Liver (tissue), 3 donors: Measurements from ENCODE around the gene MAP10.

Source experiments
- FOXA1 ChIP-seq: IDR thresholded peaks from 2 replicates; pipeline ENCODE4 v1.6.1; 2016; ENCODE audit warnings: antibody characterized with exemption
- NR2F2 ChIP-seq: IDR thresholded peaks from 2 replicates; pipeline ENCODE4 v1.6.1; 2016; ENCODE audit warnings: antibody characterized with exemption
- RAD21 ChIP-seq, 2 donors: IDR thresholded peaks; 2 replicates each; pipeline ENCODE4 v1.6.1; 2016; ENCODE audit warnings: antibody characterized with exemption in 2 of 2, mild to moderate bottlenecking in 2 of 2
- RXRA ChIP-seq, 2 donors: IDR thresholded peaks; 2 replicates each; pipeline ENCODE4 v1.6.1; 2017 to 2018; ENCODE audit warnings: antibody characterized with exemption in 2 of 2, mild to moderate bottlenecking in 1 of 2
- TAF1 ChIP-seq: conservative IDR thresholded peaks from 2 replicates; pipeline ENCODE4 v1.6.1; 2016; ENCODE audit warnings: antibody characterized with exemption, mild to moderate bottlenecking
- YY1 ChIP-seq: IDR thresholded peaks from 2 replicates; pipeline ENCODE4 v1.6.1; 2016; ENCODE audit warnings: antibody characterized with exemption, mild to moderate bottlenecking
- TF ChIP-seq, protein P1 (sequence below): fragments of 150-350 bp; IDR thresholded peaks from 2 replicates; pipeline ENCODE4 v1.5.1; 2017; ENCODE audit warnings: improper control_type of control experiment, low read depth, low read length; ENCODE audit not compliant: missing input control
- donor health status: healthy.
- donor health status: healthy.

DNA sequence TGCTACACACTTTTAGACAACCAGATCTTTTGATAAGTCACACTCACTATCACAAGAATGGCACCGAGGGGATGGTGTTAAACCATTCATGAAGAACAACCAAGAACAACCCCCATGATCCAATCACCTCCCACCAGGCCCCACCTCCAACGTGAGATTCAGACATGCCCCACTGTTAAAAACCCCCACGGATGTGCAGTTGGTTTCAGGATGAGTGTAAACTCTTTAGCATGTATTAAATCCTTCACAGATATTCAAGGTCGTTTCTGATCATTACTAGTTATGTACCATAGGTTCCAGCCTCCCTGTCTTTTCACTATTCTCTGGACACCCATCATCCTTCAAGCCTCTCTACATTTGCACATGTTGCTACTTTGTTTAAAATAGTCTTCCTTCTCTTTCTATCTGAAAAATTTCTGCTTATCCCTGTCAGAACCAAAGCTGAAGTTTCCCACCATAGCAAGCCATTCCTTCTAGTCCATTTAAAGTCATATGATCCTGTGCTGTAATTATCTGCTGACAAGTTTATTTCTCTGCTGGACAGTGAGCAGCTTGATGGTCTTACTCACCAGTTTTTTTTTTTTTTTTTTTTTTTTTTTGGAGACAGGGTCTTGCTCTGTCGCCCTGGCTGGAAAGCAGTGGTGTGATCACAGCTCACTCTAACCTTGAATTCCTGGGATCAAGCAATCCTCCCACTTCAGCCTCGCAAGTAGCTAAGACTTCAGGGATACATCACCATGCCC is 36.8 kb downstream of the MAP10 start:
- TF ChIP-seq, protein P1, sequence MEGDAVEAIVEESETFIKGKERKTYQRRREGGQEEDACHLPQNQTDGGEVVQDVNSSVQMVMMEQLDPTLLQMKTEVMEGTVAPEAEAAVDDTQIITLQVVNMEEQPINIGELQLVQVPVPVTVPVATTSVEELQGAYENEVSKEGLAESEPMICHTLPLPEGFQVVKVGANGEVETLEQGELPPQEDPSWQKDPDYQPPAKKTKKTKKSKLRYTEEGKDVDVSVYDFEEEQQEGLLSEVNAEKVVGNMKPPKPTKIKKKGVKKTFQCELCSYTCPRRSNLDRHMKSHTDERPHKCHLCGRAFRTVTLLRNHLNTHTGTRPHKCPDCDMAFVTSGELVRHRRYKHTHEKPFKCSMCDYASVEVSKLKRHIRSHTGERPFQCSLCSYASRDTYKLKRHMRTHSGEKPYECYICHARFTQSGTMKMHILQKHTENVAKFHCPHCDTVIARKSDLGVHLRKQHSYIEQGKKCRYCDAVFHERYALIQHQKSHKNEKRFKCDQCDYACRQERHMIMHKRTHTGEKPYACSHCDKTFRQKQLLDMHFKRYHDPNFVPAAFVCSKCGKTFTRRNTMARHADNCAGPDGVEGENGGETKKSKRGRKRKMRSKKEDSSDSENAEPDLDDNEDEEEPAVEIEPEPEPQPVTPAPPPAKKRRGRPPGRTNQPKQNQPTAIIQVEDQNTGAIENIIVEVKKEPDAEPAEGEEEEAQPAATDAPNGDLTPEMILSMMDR: no peak
- no peak for TF ChIP-seq TAF1
- no peak for TF ChIP-seq RXRA (IDR thresholded peaks at IDR 0.05)
- no peak for TF ChIP-seq YY1
- TF ChIP-seq FOXA1: no peak
- no peak for TF ChIP-seq NR2F2
- TF ChIP-seq RAD21 (IDR thresholded peaks at IDR 0.05): no peak
